Vagina (tissue), 2 donors: ENCODE data around the gene HOXC5. TPM values are rescaled to one million over a fixed set of nuclear protein-coding genes. Genes with fewer than 3 reads are reported as not detected.
"Not testable (repeated sequence)": the region's sequence is repeated elsewhere in the genome, so short reads cannot be mapped to it uniquely, and the experiment has no call there.

Experiments used
- DNase-seq, 2 donors: peaks; one replicate each; pipeline ENCODE4 v3.0.0-alpha.2; 2017; ENCODE audit errors: extremely low spot score in 2 of 2
- H3K27ac ChIP-seq: fragments of 200-600 bp; sonication (generic); one replicate; pipeline ENCODE4 v1.5.1; 2019
- H3K27me3 ChIP-seq: fragments of 200-600 bp; sonication (generic); one replicate; pipeline ENCODE4 v1.5.1; 2019
- H3K36me3 ChIP-seq, 2 donors: fragments of 200-600 bp; sonication (generic); one replicate each; pipeline ENCODE4 v1.5.1; 2017 to 2019
- H3K4me1 ChIP-seq: fragments of 200-600 bp; sonication (generic); one replicate; pipeline ENCODE4 v1.5.1; 2019
- H3K4me3 ChIP-seq, 2 donors: fragments of 200-600 bp; sonication (generic); 1 replicate in 1 of 2; 2 replicates in 1 of 2; pipeline ENCODE4 v1.5.1; 2016 to 2019
- H3K9me3 ChIP-seq: fragments of 200-600 bp; sonication (generic); one replicate; pipeline ENCODE4 v1.5.1; 2019
- POLR2A ChIP-seq, 2 donors: fragments of 450-650 bp; IDR thresholded peaks; one replicate each; pipeline ENCODE4 v1.6.1; 2017; ENCODE audit warnings: antibody characterized with exemption in 2 of 2, mild to moderate bottlenecking in 2 of 2, moderate library complexity in 2 of 2
- POLR2AphosphoS5 ChIP-seq, 2 donors: sonication (generic); formaldehyde crosslinking; IDR thresholded peaks; one replicate each; pipeline ENCODE4 v1.9.0; 2017; ENCODE audit warnings: antibody characterized with exemption in 2 of 2, mild to moderate bottlenecking in 2 of 2, low read depth in 1 of 2; ENCODE audit not compliant: insufficient read depth in 1 of 2
- intact Hi-C: fragments of 100-400 bp; cut with DNase I; formaldehyde crosslinking; loops from one replicate; pipeline ENCODE4 v1.15.1; 2023
- total RNA-seq: library from RNA; depleted of rRNA; stranded (reverse); fragments of >200 nt; gene quantifications from one replicate; pipeline ENCODE4 v1.2.3, GENCODE V29; 2016
- TF ChIP-seq, protein P1 (sequence below), 3 experiments: fragments of 450-650 bp in 2 of 3; fragments of 200-600 bp in 1 of 3; sonication (generic) in 1 of 3; IDR thresholded peaks; one replicate each; pipeline ENCODE4 v1.5.1; 2017 to 2019; ENCODE audit warnings: antibody characterized with exemption in 3 of 3, mild to moderate bottlenecking in 2 of 3, moderate library complexity in 2 of 3

The HOXC5 gene
- total RNA-seq, 1 donor from 2014 or later = not detected

- no peak overlapping the region for H3K4me3 ChIP-seq
- H3K27ac ChIP-seq = no peak overlapping the region
- no peaks in the 10 kb centered on the region for H3K9me3 ChIP-seq
- H3K36me3 ChIP-seq = no peaks in the 10 kb centered on the region
- intact Hi-C loops = no loop called here
- TF ChIP-seq POLR2AphosphoS5 (IDR thresholded peaks at IDR 0.05; ENCODE audit: insufficient read depth in 1 of 2, low read depth in 1 of 2) (no peak), POLR2A (IDR thresholded peaks at IDR 0.05) (no peak)
- TF ChIP-seq, protein P1, sequence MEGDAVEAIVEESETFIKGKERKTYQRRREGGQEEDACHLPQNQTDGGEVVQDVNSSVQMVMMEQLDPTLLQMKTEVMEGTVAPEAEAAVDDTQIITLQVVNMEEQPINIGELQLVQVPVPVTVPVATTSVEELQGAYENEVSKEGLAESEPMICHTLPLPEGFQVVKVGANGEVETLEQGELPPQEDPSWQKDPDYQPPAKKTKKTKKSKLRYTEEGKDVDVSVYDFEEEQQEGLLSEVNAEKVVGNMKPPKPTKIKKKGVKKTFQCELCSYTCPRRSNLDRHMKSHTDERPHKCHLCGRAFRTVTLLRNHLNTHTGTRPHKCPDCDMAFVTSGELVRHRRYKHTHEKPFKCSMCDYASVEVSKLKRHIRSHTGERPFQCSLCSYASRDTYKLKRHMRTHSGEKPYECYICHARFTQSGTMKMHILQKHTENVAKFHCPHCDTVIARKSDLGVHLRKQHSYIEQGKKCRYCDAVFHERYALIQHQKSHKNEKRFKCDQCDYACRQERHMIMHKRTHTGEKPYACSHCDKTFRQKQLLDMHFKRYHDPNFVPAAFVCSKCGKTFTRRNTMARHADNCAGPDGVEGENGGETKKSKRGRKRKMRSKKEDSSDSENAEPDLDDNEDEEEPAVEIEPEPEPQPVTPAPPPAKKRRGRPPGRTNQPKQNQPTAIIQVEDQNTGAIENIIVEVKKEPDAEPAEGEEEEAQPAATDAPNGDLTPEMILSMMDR (IDR thresholded peaks at IDR 0.05) = no peak
- no peaks in the 10 kb centered on the region for H3K27me3 ChIP-seq
- no peak for DNase-seq
- H3K4me1 ChIP-seq = no peaks in the 10 kb centered on the region
These were observed 41.5 kb downstream of the HOXC5 start for GRCh38 chr12:54074308-54074707.

DNA sequence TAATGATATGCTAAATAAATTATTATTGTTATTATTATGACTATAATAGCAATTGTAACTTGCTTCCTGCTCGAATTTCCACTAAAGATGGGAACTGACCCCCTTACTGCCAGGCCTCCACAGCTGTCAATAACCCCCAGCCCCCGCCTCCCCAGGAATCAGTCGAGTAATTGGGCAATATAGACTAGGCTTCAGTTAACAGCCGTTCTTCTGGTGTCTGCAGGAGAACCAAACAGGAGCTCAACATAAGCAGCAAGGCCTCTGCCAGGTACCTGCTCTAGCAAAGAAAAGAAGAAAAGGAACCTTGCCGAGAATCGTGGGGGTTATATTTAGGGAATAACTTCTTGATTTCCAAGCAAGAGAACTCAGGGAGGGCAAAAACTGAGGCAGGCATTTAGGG is 42.6 kb downstream of the HOXC5 start:
- no peaks in the 10 kb centered on the region for H3K9me3 ChIP-seq
- intact Hi-C loops = no loop called here
- H3K4me1 ChIP-seq = no peaks in the 10 kb centered on the region
- H3K4me3 ChIP-seq = no peak overlapping the region
- no peak overlapping the region for H3K27ac ChIP-seq
- H3K36me3 ChIP-seq = no peaks in the 10 kb centered on the region
- TF ChIP-seq POLR2A (IDR thresholded peaks at IDR 0.05) (no peak), POLR2AphosphoS5 (IDR thresholded peaks at IDR 0.05; ENCODE audit: insufficient read depth in 1 of 2, low read depth in 1 of 2) (no peak)
- TF ChIP-seq, protein P1 (IDR thresholded peaks at IDR 0.05) = no peak
- DNase-seq = no peak
- H3K27me3 ChIP-seq = no peaks in the 10 kb centered on the region

DNA sequence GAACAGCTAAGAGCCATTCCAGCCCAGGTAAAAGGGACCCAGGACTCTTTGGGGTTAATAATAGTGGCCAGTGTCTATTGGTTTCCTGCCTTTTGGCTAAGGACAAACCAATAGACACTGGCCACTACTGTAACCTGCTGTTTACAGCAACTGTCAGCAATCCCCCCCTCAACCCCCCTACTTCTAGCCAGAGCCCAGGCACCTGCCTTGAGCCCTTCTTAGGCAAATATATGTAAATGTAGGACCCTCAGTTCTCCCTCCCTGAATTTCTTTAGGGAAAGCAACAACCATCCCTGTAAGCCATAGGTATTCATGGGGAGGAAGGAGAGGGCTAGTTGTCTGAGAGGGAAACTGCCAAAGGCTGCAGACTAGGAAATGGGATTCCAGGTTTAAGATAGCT is 43.1 kb downstream of the HOXC5 start:
- no peaks in the 10 kb centered on the region for H3K36me3 ChIP-seq
- no peak for DNase-seq
- H3K27me3 ChIP-seq = no peaks in the 10 kb centered on the region
- no peak overlapping the region for H3K4me3 ChIP-seq
- H3K27ac ChIP-seq = no peak overlapping the region
- H3K4me1 ChIP-seq = no peaks in the 10 kb centered on the region
- H3K9me3 ChIP-seq = no peaks in the 10 kb centered on the region
- intact Hi-C loops = no loop called here
- TF ChIP-seq, protein P1 (IDR thresholded peaks at IDR 0.05) = no peak
- TF ChIP-seq POLR2AphosphoS5 (IDR thresholded peaks at IDR 0.05; ENCODE audit: insufficient read depth in 1 of 2, low read depth in 1 of 2) = no peak
- no peak for TF ChIP-seq POLR2A (IDR thresholded peaks at IDR 0.05)

DNA sequence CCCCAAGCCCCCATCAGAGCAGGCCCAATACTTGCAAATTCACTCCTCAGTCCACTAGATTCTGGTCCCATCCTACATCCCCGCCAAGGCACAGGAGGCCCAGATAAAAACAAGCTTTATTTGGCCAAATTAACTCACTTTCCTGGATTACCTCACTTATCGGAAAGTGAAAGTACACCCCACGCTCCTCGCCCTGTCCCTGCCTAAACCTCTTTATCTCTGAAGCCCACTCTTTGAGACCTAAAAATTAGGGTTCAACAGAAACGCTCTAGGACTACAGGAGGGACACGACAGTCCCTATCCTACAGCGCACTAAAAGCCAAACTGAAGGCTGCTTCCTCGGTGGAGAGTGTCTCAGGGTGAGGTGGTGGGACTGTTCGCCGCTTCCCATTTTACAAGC is 45.0 kb downstream of the HOXC5 start:
- DNase-seq, H3K36me3 ChIP-seq, H3K27me3 ChIP-seq, H3K4me1 ChIP-seq, intact Hi-C loops, H3K27ac ChIP-seq, H3K9me3 ChIP-seq, H3K4me3 ChIP-seq: not testable (repeated sequence)

DNA sequence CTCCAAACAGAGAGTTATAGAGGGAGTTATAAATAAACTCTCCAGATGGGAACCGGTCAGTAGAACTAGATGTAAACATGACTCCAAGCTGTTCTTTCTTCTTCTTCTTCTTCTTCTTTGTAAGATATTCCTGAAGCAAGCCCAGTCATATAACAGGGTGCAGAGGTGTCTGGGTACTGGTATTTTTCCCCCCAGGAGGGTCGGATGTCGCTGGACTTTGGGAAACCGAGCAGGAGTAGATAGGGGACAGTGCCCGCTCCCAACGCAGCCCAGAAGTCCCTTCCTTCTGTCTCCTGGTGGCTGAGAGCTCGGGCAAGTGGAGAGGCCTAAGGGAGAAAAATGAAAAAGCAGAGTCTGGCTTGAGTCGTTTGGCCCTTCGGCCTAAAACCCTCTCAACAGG is 46.3 kb downstream of the HOXC5 start:
- H3K27me3 ChIP-seq, H3K36me3 ChIP-seq, DNase-seq, H3K9me3 ChIP-seq, H3K4me1 ChIP-seq, H3K4me3 ChIP-seq, H3K27ac ChIP-seq, intact Hi-C loops: not testable (repeated sequence)

DNA sequence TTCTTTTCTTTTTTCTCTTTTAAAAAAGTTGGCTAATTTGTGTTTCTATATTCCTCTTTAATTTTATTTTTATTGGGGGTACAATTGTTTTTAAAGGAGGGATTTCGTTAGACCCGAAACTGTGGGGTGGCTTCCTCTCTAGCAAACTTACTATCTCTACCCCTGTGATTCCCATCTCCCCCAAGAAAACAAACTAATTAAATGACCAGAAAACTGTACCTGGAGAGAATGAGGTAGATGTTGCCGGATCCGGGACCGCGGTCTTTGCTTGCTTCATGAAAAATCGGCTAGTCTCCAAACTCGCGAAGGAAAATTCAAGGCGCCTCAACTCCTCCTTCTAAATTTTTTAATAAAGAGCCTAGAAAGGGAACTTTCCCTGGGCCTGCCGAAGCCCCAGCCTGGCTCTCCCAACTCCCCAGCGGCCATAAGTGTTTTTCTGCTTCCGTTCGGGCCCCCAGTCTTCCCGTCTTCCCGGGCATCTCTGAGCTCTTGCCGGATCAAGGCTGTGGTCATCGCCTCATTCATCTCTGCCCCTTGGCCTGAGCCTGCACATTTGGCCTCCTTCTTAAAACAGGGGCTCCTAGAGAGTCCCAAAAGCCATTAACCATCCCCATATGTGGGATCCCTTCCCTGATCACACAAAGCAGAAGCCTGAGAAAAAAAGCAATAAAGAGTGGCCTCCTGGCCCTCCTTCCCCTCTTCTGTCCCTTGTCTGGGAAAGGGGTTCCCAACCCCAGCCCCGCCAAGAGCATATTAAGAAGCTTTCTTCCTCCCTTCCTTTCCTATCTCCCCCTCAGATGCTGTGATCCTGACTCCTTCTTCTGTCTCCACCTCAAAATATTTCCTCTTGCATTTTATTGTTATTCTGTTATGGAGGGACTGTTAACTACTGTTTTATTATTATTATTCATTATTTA is 47.4 kb downstream of the HOXC5 start:
- H3K27me3 ChIP-seq, H3K27ac ChIP-seq, DNase-seq, H3K36me3 ChIP-seq, intact Hi-C loops, H3K4me3 ChIP-seq, H3K4me1 ChIP-seq, H3K9me3 ChIP-seq: not testable (repeated sequence)

GRCh38 chr12:54081053-54081514 is 48.2 kb downstream of the HOXC5 start:
- H3K4me1 ChIP-seq, H3K27ac ChIP-seq, DNase-seq, H3K9me3 ChIP-seq, H3K27me3 ChIP-seq, H3K36me3 ChIP-seq, H3K4me3 ChIP-seq, intact Hi-C loops: not testable (repeated sequence)

GRCh38 chr12:54081581-54082396 is 48.9 kb downstream of the HOXC5 start:
- H3K4me3 ChIP-seq, H3K9me3 ChIP-seq, DNase-seq, intact Hi-C loops, H3K27me3 ChIP-seq, H3K4me1 ChIP-seq, H3K36me3 ChIP-seq, H3K27ac ChIP-seq: not testable (repeated sequence)
